Inflammatory macrophage treated with lipopolysaccharide for 1 hour (primary cell): ENCODE results near the gene CNKSR1.
A peak's percentile ranks its signal among the peaks of the same experiment; 100 is the strongest.

Experiments
- DNase-seq, 2 donors: peaks; one replicate each; pipeline ENCODE4 v3.0.0-alpha.2; 2020 to 2022

Gene CNKSR1

DNA sequence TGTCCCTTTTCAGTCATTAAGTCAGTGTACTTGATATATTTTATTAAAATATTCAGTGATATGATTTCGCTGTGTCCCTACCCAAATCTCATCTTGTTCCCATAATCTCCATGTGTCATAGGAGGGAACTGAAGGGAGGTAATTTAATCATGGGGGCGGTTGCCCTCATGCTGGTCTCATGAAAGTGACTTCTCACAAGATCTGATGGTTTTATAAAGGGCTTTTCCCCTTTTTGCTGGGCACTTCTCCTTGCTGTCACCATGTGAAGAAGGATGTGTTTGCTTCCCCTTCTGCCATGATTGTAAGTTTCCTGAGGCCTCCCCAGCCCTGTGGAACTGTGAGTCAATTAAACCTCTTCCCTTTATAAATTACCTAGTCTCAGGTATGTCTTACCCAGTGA, 53.4 kb downstream of the CNKSR1 start:
- DNase-seq: peak; percentile 51 to 72

DNA sequence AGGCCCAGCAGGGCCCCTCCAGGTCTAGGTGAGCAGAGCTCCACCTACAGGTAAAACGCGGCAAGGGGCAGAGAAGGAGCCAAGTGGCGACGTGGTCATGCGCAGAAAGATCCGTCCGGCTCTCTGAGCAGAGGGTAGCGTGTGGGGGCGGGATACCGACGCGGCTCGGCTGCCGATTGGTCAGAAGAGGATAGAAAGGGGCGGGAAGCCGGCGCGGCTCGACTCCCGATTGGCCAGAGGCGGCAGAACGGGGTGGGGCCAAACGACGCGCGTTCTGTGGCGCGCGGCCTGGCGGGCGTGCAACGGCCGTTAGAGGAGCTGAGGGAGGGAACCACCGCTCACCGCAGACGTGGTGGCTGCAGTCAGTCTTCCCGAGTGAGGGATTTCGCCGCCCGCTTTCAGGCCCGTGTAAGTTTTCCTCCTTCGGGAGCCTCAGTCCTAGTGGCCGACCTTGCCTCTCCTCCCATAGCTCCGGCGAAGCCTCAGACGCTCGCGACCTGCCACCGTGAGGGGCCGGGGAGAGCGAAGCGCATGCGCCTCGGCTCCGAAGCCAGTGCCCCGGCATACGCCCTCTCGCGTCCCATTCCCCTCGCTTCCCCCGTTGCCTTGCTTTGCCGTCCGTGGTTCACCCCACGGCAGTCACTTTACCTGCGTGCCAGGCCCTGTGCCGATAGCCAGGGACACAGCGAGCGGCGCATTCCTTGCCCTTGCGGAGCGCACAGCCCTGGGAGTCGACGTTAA, 56.8 kb downstream of the CNKSR1 start, which contains the start of gene CEP85:
TSS of gene CEP85 (plus strand) at position 298 of the 741 bp plus-strand sequence. CDS start 5,584 bp downstream, outside the sequence.
- peak; percentile 96 to 99 for DNase-seq

DNA sequence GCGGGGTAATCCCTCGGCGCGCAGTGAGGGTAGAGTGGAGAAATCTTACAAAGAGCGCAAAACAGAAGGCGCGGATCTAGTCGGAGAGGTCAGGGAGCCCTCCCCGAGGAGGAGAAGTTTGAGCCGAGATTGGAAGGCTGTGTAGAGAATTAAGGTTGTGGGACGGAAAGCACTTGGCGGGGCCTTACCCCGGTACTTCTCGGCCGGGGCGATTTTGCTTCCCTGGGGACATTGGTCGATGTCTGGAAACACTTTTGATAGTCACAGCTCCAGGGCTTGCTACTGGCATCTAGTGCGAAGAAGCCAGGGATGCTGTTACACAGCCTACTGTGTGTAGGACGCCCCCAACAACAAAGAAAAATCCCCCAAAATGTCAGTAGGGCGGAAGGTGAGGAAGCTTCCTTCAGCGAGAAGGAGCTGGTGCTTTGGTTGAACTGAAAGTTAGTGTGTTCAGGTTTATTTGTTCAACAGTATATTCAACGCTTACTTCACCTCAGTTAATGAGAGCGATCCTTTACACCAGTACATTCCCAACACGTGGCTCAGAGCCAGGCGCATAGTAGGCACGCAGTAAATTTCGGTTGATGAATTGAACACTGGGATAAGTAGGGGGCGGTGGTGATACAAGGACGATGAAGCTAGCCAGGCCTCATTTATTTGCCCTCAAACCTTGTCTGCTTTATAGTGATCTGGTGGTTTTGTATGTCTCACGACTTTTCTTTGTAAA, 57.5 kb downstream of the CNKSR1 start:
- DNase-seq: peak in 1 of 2 donors; percentile 29

DNA sequence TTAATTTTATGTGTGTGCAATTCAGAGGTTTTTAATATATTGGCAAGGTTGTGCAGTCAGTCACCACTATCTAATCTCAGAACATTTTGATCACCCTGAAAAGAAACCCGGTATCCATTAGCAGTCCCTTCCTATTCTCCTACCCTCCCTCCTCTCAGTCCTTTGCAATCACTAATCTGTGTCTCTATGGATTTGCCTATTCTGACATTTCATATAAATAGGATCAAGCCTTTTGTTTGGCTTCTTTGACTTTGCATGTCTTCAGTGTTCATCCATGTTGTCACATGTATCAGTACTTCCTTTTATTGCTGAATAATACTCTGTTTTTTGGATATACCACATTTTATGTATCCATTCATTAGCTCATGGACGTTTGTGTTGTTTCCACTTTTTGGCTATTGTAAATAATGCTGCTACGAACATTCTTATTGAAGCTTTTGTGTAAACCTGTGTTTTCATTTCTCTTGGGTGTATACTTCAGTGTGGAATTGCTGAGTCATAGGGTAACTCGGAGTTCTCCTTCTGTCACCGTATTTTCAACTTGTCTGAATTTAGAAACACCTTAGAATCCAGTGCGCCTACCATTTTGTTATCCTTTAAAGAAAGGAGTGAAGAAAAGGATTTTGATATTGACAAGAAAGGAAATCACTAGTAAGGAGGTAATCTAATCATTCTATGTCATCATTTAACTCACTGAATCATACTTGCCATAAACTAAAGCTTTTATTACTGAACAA, 60.1 kb downstream of the CNKSR1 start:
- DNase-seq: peak in 1 of 2 donors; percentile 30
